ENCODE data around the gene DLX5.

DNA sequence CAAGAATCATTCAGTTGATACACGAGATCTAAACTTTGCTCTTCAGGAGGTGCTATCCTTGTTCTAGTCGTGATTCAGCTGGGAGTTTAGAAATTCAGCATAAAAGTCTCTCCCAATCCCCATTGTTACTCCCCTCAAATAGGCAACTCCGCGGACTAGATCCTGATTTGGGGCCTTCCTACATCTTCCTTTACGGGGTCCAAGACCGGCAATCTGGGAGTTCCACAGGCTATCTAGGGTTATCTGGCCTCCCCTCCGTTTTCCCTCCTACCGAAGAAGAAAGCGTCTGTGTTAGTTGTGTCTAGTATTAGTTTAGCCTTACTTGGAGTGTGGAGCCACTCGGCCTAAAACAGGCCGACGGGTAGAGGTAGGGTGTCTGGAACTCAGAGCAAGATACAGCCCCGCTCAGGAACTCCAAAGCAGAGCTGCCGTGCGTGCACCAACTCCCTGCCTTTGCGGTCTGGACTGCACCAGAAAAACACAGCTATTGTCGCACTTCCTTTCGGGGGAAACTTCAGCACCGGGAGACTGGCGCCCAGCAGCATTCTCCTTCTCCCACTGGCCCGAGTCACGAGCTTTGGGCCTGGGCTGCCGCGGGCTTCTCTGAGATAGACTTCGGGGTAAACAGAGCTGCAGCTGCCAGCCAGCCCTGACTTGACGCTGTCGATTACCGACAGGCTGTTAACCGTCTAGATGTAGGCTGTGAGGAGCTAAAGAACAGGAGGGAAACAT, 1.5 kb upstream of the DLX5 start:
- TF ChIP-seq, protein P1, sequence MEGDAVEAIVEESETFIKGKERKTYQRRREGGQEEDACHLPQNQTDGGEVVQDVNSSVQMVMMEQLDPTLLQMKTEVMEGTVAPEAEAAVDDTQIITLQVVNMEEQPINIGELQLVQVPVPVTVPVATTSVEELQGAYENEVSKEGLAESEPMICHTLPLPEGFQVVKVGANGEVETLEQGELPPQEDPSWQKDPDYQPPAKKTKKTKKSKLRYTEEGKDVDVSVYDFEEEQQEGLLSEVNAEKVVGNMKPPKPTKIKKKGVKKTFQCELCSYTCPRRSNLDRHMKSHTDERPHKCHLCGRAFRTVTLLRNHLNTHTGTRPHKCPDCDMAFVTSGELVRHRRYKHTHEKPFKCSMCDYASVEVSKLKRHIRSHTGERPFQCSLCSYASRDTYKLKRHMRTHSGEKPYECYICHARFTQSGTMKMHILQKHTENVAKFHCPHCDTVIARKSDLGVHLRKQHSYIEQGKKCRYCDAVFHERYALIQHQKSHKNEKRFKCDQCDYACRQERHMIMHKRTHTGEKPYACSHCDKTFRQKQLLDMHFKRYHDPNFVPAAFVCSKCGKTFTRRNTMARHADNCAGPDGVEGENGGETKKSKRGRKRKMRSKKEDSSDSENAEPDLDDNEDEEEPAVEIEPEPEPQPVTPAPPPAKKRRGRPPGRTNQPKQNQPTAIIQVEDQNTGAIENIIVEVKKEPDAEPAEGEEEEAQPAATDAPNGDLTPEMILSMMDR (IDR thresholded peaks at IDR 0.05): no peak
- TF ChIP-seq POLR2A (IDR thresholded peaks at IDR 0.05): no peak
